Activated CD8-positive, alpha-beta memory T cell treated with anti-CD3 and anti-CD28 coated beads for 24 hours (primary cell): ENCODE measurements around the gene UMPS.
"Not testable (repeated sequence)": the region's sequence is repeated elsewhere in the genome, so short reads cannot be mapped to it uniquely, and the experiment has no call there.

Experiments used
- DNase-seq: peaks from one replicate; pipeline ENCODE4 v3.0.0-alpha.2; 2020

Gene UMPS

GRCh38 chr3:124730129-124730940 lies at the start of gene UMPS:
Gene UMPS, plus strand, starts transcription at chr3:124730452. Its CDS starts 20 bp downstream, at chr3:124730472.
- peak; percentile 97 for DNase-seq

- DNase-seq: no peak
These were observed 49.7 kb upstream of the UMPS start for GRCh38 chr3:124680521-124680920.

GRCh38 chr3:124682263-124682662 lies 48.0 kb upstream of the UMPS start:
- DNase-seq: no peak

- no peak for DNase-seq
These were observed 45.8 kb upstream of the UMPS start for GRCh38 chr3:124684459-124684858.

GRCh38 chr3:124685067-124685466 lies 45.2 kb upstream of the UMPS start:
- DNase-seq: no peak

GRCh38 chr3:124685481-124685880 lies 44.8 kb upstream of the UMPS start:
- DNase-seq: no peak

- no peak for DNase-seq
These were observed 44.1 kb upstream of the UMPS start for GRCh38 chr3:124686028-124686670.

- peak; percentile 86 for DNase-seq
These were observed 41.4 kb upstream of the UMPS start for GRCh38 chr3:124688581-124689454.

GRCh38 chr3:124691599-124691998 lies 38.7 kb upstream of the UMPS start:
- DNase-seq: no peak

GRCh38 chr3:124694486-124694885 lies 35.8 kb upstream of the UMPS start:
- no peak for DNase-seq

GRCh38 chr3:124695369-124695768 lies 34.9 kb upstream of the UMPS start:
- no peak for DNase-seq

GRCh38 chr3:124696006-124696405 lies 34.2 kb upstream of the UMPS start:
- no peak for DNase-seq

GRCh38 chr3:124697302-124697701 lies 33.0 kb upstream of the UMPS start:
- no peak for DNase-seq

GRCh38 chr3:124698030-124698770 lies 32.1 kb upstream of the UMPS start:
- DNase-seq: no peak

- no peak for DNase-seq
These were observed 31.2 kb upstream of the UMPS start for GRCh38 chr3:124699051-124699450.

GRCh38 chr3:124699686-124700396 lies 30.4 kb upstream of the UMPS start:
- DNase-seq: no peak

- DNase-seq: no peak
These were observed 29.2 kb upstream of the UMPS start for GRCh38 chr3:124700880-124701684.

GRCh38 chr3:124701687-124702086 lies 28.6 kb upstream of the UMPS start:
- DNase-seq: no peak

- no peak for DNase-seq
These were observed 27.3 kb upstream of the UMPS start for GRCh38 chr3:124702950-124703349.

GRCh38 chr3:124705552-124705951 lies 24.7 kb upstream of the UMPS start:
- no peak for DNase-seq

GRCh38 chr3:124707223-124707622 lies 23.0 kb upstream of the UMPS start:
- not testable (repeated sequence) for DNase-seq
